HAP-1 (cell line): ENCODE data around the gene NUDT15.
"Not testable (repeated sequence)": the region's sequence is repeated elsewhere in the genome, so short reads cannot be mapped to it uniquely, and the experiment has no call there.

Experiments
- DNase-seq, 2 experiments: peaks; one replicate each; pipeline ENCODE4 v3.0.0-alpha.2; 2016 to 2020; ENCODE audit warnings: low spot score in 2 of 2
- H3K27me3 ChIP-seq: fragments of 250-450 bp; sonication (Bioruptor Pico); 2 replicates; pipeline ENCODE4 v1.5.1; 2020; ENCODE audit warnings: low read depth, mild to moderate bottlenecking, moderate library complexity
- H3K36me3 ChIP-seq: fragments of 250-450 bp; sonication (Bioruptor Pico); replicated peaks from 2 replicates; pipeline ENCODE4 v1.5.1; 2020; ENCODE audit warnings: mild to moderate bottlenecking
- H3K4me1 ChIP-seq: fragments of 250-450 bp; sonication (Bioruptor Pico); 2 replicates; pipeline ENCODE4 v1.5.1; 2020; ENCODE audit warnings: mild to moderate bottlenecking
- H3K4me3 ChIP-seq: fragments of 250-450 bp; sonication (Bioruptor Pico); 2 replicates; pipeline ENCODE4 v1.5.1; 2020; ENCODE audit warnings: mild to moderate bottlenecking, moderate library complexity
- H3K9me3 ChIP-seq: fragments of 250-450 bp; sonication (Bioruptor Pico); 2 replicates; pipeline ENCODE4 v1.5.1; 2020; ENCODE audit warnings: mild to moderate bottlenecking, moderate library complexity
- in situ Hi-C: fragments of 300-500 bp; cut with MboI; formaldehyde crosslinking; loops from 3 replicates; pipeline ENCODE4 v1.14.3; 2020; ENCODE audit warnings: low sequenced_read_pairs, inconsistent platforms, mixed read lengths

NUDT15 gene

DNA sequence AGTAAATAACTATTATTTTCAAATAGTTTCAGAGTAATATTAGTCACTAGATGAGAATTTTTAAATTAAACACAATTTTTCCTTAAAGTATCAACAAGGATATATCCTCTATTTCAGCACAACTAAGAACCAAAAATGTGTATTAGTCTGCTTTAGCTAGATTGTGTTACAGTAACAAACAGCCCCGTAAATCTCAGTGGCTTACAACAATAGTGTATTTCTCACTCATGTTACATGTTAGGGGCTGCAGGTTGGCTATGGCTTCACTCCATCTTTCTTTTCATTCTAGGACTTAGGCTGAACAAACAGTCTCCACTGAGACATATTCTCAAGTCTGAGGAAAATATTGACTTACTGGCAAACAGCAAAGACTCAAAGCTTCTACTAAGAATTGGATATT is 24.9 kb upstream of the NUDT15 start:
- no peak for DNase-seq

DNA sequence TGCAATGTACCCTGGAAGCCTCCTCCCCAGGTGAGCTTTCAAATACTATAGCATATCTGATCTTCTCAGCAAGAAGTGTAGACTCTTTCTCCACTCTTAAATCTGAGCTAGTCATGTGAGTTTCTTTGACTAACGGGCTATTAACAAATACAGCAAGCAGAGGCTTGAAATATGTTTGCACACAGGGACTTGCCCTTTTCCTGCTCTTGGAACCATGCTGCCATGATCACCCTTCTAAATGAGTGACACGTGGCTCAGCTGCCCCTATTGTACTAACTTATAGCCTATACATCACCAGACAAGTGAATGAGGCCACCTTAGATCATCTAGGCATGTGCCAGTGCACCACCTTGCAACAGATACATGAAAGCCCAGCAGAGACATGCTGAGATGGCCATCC is 23.2 kb upstream of the NUDT15 start:
- in situ Hi-C loops, result no loop called here
- no peak for DNase-seq
- Histone ChIP-seq H3K4me1 (no peaks in the 10 kb centered on the region), H3K4me3 (no peak overlapping the region), H3K36me3 (no peaks in the 10 kb centered on the region), H3K27me3 (no peaks in the 10 kb centered on the region), H3K9me3 (no peaks in the 10 kb centered on the region)

More for the DNA sequence above, 24.9 kb upstream of the NUDT15 start:
- Histone ChIP-seq H3K27me3 (no peaks in the 10 kb centered on the region), H3K36me3 (no peaks in the 10 kb centered on the region), H3K4me3 (no peak overlapping the region), H3K4me1 (no peaks in the 10 kb centered on the region), H3K9me3 (no peaks in the 10 kb centered on the region)
- in situ Hi-C loops, result no loop called here

GRCh38 chr13:48018637-48019036 is 18.9 kb upstream of the NUDT15 start:
- Histone ChIP-seq H3K36me3 (no peaks in the 10 kb centered on the region), H3K4me3 (no peak overlapping the region), H3K4me1 (no peaks in the 10 kb centered on the region), H3K27me3 (no peaks in the 10 kb centered on the region), H3K9me3 (no peaks in the 10 kb centered on the region)
- DNase-seq, result no peak
- in situ Hi-C loops, result no loop called here

GRCh38 chr13:48019796-48020195 is 17.7 kb upstream of the NUDT15 start:
- no peaks in the 10 kb centered on the region for H3K27me3 ChIP-seq
- in situ Hi-C loops, result no loop called here
- no peak for DNase-seq
- H3K9me3 ChIP-seq, result no peaks in the 10 kb centered on the region
- H3K4me3 ChIP-seq, result no peak overlapping the region
- H3K4me1 ChIP-seq, result no peaks in the 10 kb centered on the region
- H3K36me3 ChIP-seq, result no peaks in the 10 kb centered on the region

DNA sequence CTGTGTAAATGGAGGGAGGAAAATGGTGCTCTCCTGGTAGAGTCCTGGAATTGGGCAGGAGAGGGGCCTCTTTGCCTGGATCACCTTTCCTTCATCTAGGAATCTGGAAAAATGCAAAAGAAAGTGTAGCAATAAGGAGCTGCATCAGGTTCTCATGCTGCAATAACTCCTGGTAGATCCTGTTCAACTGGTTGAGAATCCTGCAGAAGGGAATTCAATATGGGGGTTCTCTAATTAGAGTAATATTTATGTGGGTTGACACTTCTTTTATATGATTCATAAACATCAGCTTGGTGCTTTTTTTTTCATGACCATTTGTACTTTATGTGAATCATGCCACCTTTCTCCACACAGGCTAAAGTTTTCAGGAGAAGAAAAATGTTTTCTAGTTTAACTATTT is 9.5 kb upstream of the NUDT15 start:
- DNase-seq, result no peak
- Histone ChIP-seq H3K4me1 (no peaks in the 10 kb centered on the region), H3K4me3 (no peak overlapping the region), H3K36me3 (no peaks in the 10 kb centered on the region), H3K27me3 (no peaks in the 10 kb centered on the region), H3K9me3 (no peaks in the 10 kb centered on the region; the same call in 1 of the 2 replicates)
- in situ Hi-C loops, result no loop called here

DNA sequence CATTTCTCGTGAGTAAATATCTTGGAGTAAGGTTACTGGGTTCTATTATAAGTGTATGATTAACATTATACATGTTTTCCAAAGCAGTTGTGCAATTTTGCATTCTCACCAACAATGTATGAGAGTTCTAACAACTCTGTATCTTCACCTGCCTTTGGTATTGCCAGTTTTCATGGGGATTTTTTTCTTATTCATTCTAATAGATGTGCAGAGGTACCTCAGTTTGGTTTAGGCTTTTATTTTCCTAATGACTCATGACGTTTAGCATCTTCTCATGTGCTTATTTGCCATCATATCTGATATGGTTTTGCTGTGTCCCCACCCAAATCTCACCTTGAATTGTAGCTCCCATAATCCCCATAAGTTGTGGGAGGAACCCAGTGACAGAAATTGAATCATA is 7.7 kb upstream of the NUDT15 start:
- H3K9me3 ChIP-seq, result no peaks in the 10 kb centered on the region; the same call in 1 of the 2 replicates
- H3K4me1 ChIP-seq, result no peaks in the 10 kb centered on the region
- H3K36me3 ChIP-seq, result no peaks in the 10 kb centered on the region
- in situ Hi-C loops, result no loop called here
- DNase-seq, result no peak
- no peak overlapping the region for H3K4me3 ChIP-seq
- no peaks in the 10 kb centered on the region for H3K27me3 ChIP-seq

DNA sequence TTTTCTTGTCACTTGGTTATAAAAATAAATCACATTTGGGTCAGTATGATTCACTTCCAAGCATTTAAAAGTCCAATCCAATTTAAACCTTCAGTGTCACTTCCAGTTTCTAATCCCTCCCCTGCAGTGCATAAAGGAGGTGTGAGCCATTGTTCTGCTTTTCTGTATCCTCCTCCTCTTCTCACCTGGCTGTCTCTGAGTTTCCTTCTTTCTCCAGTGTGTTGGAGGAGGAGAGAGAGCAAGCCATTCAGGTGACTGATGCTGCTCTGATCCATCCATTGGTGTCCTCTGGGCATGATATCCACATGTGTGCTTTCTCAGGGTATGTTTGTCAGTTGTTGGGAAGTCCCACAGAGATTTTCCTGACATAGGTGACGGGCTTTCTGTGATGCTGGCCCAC is 1.2 kb downstream of the NUDT15 start:
- Histone ChIP-seq H3K4me3 (peak overlapping the region; percentile 84), H3K27me3 (no peaks in the 10 kb centered on the region), H3K4me1 (peaks cover 14% of the 10 kb centered on the region), H3K9me3 (no peaks in the 10 kb centered on the region), H3K36me3 (peaks cover 21% of the 10 kb centered on the region)
- in situ Hi-C loops, result no loop called here
- DNase-seq, result no peak

GRCh38 chr13:48040049-48040448 is 2.5 kb downstream of the NUDT15 start:
- Histone ChIP-seq H3K27me3 (no peaks in the 10 kb centered on the region), H3K4me1 (peaks cover 14% of the 10 kb centered on the region), H3K9me3 (no peaks in the 10 kb centered on the region), H3K4me3 (no peak overlapping the region), H3K36me3 (peaks cover 21% of the 10 kb centered on the region)
- no peak for DNase-seq
- in situ Hi-C loops, result no loop called here

DNA sequence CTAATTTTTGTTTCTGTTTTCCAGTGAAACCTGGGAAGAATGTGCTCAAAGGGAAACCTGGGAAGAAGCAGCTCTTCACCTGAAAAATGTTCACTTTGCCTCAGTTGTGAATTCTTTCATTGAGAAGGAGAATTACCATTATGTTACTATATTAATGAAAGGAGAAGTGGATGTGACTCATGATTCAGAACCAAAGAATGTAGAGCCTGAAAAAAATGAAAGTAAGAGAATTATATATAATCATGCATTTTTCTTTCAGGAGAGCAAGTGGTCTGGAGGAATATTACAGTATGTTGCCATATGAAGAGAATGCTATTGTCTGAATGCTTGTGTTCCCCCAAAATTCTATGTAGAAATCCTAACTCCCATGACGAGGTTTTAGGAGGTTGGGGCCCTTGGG is 3.4 kb downstream of the NUDT15 start:
- no peak for DNase-seq
- no peaks in the 10 kb centered on the region for H3K9me3 ChIP-seq
- H3K27me3 ChIP-seq, result no peaks in the 10 kb centered on the region
- in situ Hi-C loops, result no loop called here
- H3K4me1 ChIP-seq, result peaks cover 14% of the 10 kb centered on the region
- H3K36me3 ChIP-seq, result peaks cover 23% of the 10 kb centered on the region
- no peak overlapping the region for H3K4me3 ChIP-seq

- Histone ChIP-seq H3K36me3 (peaks cover 32% of the 10 kb centered on the region), H3K4me3 (no peak overlapping the region), H3K9me3 (no peaks in the 10 kb centered on the region), H3K27me3 (no peaks in the 10 kb centered on the region), H3K4me1 (peaks cover 7% of the 10 kb centered on the region)
- DNase-seq, result no peak
- in situ Hi-C loops, result no loop called here
Observed at GRCh38 chr13:48042894-48043293, 5.4 kb downstream of the NUDT15 start.

DNA sequence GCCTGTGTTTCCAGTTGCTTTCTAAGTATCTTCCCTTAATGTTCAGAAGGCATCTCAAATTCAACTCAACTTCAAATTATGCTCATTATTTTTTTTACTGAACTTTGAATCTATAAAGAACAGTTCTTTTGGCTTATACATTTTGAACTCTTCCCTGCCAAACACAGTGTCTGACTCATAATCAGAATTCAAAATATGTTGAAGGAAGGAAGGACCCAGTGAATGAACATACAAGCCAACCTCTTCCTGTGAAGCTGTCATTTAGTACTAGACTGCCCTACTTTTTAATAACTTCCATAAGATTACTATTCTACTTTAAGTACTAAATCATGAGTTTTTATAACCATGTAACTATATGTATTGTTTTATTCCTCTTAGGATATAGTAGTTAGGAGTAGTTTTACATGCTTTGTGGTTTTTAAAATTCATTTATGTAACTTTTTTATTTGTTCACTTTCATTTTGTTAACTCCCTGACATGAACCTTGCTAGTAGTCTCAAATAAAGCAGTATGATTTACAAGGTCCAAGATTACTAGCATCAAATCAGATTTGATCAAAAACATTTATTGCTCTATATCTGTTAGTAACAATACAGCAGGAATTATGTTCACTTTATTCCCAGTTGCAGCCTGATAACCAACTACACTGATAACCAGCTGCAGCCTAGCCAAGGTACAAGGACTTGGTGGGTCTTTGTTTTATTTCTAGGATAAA is 6.4 kb downstream of the NUDT15 start:
- H3K36me3 ChIP-seq, result peaks cover 39% of the 10 kb centered on the region
- H3K9me3 ChIP-seq, result no peaks in the 10 kb centered on the region
- no peaks in the 10 kb centered on the region for H3K4me1 ChIP-seq
- no peaks in the 10 kb centered on the region for H3K27me3 ChIP-seq
- in situ Hi-C loops, result no loop called here
- no peak overlapping the region for H3K4me3 ChIP-seq
- DNase-seq, result no peak

- no peak for DNase-seq
- Histone ChIP-seq H3K27me3 (no peaks in the 10 kb centered on the region), H3K9me3 (no peaks in the 10 kb centered on the region), H3K36me3 (peaks cover 46% of the 10 kb centered on the region), H3K4me1 (no peaks in the 10 kb centered on the region; the same call in 1 of the 2 replicates), H3K4me3 (no peak overlapping the region)
- in situ Hi-C loops, result no loop called here
Observed at GRCh38 chr13:48050550-48050949, 13.0 kb downstream of the NUDT15 start.

- H3K27me3 ChIP-seq, result no peaks in the 10 kb centered on the region
- no peaks in the 10 kb centered on the region; the same call in 1 of the 2 replicates for H3K4me1 ChIP-seq
- peaks cover 32% of the 10 kb centered on the region for H3K36me3 ChIP-seq
- in situ Hi-C loops, result no loop called here
- no peaks in the 10 kb centered on the region for H3K9me3 ChIP-seq
- DNase-seq, result no peak
- no peak overlapping the region for H3K4me3 ChIP-seq
Observed at GRCh38 chr13:48054601-48055000, 17.1 kb downstream of the NUDT15 start.

DNA sequence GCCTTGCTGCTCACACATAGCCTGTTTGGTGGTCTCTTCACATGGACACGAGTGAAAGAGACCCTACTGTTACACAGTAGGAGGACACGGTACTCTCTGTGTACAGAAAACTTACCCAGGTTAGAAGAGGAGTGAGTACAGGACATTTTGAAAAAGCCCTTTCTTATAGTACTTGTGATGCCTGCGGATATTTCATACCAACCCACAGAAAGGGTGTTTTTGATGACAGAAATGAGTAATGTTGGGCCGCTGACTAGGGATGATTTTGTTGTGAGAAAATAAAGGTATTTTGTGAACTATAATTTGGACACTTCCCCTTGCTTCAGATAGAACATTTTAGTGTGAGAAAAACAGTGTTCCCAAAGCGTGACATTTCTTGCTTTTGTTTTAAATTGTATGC is 18.2 kb downstream of the NUDT15 start:
- no peaks in the 10 kb centered on the region; the same call in 1 of the 2 replicates for H3K4me1 ChIP-seq
- H3K9me3 ChIP-seq, result no peaks in the 10 kb centered on the region
- peaks cover 29% of the 10 kb centered on the region for H3K36me3 ChIP-seq
- in situ Hi-C loops, result no loop called here
- no peaks in the 10 kb centered on the region for H3K27me3 ChIP-seq
- no peak overlapping the region for H3K4me3 ChIP-seq
- no peak for DNase-seq

- H3K36me3 ChIP-seq, in situ Hi-C loops, H3K9me3 ChIP-seq, H3K4me3 ChIP-seq, DNase-seq, H3K27me3 ChIP-seq, H3K4me1 ChIP-seq: not testable (repeated sequence)
Observed at GRCh38 chr13:48058536-48058935, 21.0 kb downstream of the NUDT15 start.
